ENCODE data around the gene CFAP58. TPM values are rescaled to one million over a fixed set of nuclear protein-coding genes. Genes with fewer than 3 reads are reported as not detected.

CFAP58 gene
- total and polyA plus RNA-seq, 2 donors (not counting 1 experiment from before 2014, with no cell fraction given): not detected

DNA sequence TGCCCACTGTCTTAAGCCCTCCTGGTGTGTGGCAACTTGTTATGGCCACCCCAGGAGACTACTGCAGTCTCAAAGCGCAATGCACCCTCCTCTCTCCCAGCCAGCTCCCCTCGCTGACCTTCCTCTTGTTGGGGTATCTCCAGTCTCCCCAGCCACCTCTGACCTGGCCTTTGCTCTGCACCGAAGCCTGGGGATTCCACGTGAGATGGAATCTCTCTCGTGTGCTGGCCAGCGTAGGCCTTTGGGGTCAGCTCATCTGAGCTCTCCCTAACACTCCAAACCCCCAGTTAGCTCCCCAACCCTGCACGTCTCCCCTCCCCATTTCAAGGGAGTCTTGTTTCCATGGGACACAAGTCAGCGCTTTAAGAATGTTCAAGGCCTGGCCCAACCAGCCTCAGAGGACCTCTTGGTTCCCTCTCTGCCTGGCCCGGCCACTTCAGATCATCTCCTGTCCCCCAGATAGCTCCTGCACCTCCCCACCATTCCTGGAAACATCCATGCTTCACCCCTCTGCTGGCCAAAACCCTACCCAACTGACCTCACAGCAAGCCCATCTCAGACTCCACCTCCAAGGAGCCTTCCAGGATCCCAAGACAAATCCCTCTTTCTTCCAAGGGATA lies 26.5 kb upstream of the CFAP58 start:
- no peak for DNase-seq

More for the DNA sequence above, 26.5 kb upstream of the CFAP58 start:
- no peaks in the 10 kb centered on the region for H3K27me3 Mint-ChIP-seq
- POLR2A ChIA-PET: no interaction called here
- peaks cover 98% of the 10 kb centered on the region for H3K4me1 Mint-ChIP-seq
- Histone ChIP-seq H3K4me2 (replicated peaks; ENCODE audit: low read depth, low read length, poor library complexity, severe bottlenecking) (peak overlapping the region; percentile 72), H3K36me3 (replicated peaks in 1 of 2; ENCODE audit: control extremely low read depth in 1 of 2, control insufficient read depth in 1 of 2, extremely low read depth in 1 of 2, insufficient read depth in 2 of 2, low read length in 1 of 2) (peaks cover 0 to 16% of the 10 kb centered on the region in 2 experiments), H3K9me3 (ENCODE audit: control extremely low read depth in 1 of 3, control insufficient read depth in 2 of 3, insufficient read depth in 1 of 3, low read length in 2 of 3) (peaks cover 0 to 4% (median 0%) of the 10 kb centered on the region in 3 donors), H4K20me1 (ENCODE audit: control insufficient read depth, insufficient read depth, low read length, poor library complexity, severe bottlenecking) (peaks cover 100% of the 10 kb centered on the region), H3K27me3 (replicated peaks in 1 of 4; ENCODE audit: control extremely low read depth in 1 of 4, control insufficient read depth in 3 of 4, insufficient read depth in 4 of 4, low read length in 3 of 4) (no peaks in the 10 kb centered on the region), H2AFZ (ENCODE audit: insufficient read depth, low read depth, low read length, poor library complexity, severe bottlenecking) (no peak overlapping the region), H3K4me1 (ENCODE audit: control insufficient read depth in 2 of 2, insufficient read depth in 2 of 2, low read length in 2 of 2) (peaks cover 98 to 100% of the 10 kb centered on the region in 2 donors), H3K79me2 (ENCODE audit: control insufficient read depth, insufficient read depth, low read length) (peaks cover 100% of the 10 kb centered on the region), H3K9ac (ENCODE audit: low read length) (no peak overlapping the region), H3K27ac (ENCODE audit: low read length in 2 of 2) (no peak overlapping the region), H3K4me3 (ENCODE audit: control extremely low read depth in 1 of 5, extremely low read depth in 1 of 5, insufficient read depth in 1 of 5, low read depth in 2 of 5, low read length in 4 of 5) (no peak overlapping the region)
- no peaks in the 10 kb centered on the region for H3K9me3 Mint-ChIP-seq (ENCODE audit: insufficient read depth)
- intact Hi-C loops (cut with micrococcal nuclease): no loop called here
- peak overlapping the region; percentile 82 for H3K27ac Mint-ChIP-seq
- no peak for ATAC-seq (ENCODE audit: low read depth)
- TF ChIP-seq, protein P1, sequence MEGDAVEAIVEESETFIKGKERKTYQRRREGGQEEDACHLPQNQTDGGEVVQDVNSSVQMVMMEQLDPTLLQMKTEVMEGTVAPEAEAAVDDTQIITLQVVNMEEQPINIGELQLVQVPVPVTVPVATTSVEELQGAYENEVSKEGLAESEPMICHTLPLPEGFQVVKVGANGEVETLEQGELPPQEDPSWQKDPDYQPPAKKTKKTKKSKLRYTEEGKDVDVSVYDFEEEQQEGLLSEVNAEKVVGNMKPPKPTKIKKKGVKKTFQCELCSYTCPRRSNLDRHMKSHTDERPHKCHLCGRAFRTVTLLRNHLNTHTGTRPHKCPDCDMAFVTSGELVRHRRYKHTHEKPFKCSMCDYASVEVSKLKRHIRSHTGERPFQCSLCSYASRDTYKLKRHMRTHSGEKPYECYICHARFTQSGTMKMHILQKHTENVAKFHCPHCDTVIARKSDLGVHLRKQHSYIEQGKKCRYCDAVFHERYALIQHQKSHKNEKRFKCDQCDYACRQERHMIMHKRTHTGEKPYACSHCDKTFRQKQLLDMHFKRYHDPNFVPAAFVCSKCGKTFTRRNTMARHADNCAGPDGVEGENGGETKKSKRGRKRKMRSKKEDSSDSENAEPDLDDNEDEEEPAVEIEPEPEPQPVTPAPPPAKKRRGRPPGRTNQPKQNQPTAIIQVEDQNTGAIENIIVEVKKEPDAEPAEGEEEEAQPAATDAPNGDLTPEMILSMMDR (IDR thresholded peaks at IDR 0.05): no peak
- no peak for TF ChIP-seq EZH2 (IDR thresholded peaks at IDR 0.05; ENCODE audit: borderline replicate concordance, insufficient read depth, low read depth, low read length, poor library complexity, severe bottlenecking)
- peak overlapping the region; percentile 60 for H3K4me3 Mint-ChIP-seq
- WGBS (ENCODE audit: insufficient coverage): 99% methylated on average over 9 of the region's 9 CpGs
- CTCF ChIA-PET: interaction anchor here (1.3 to 7.8 kb wide), 4 partner anchors 11 to 22 kb away, joined by 3 to 47 read pairs (median 25); partner anchors contain the start of gene ITPRIP

Data from B cell (primary cell).